T-helper 9 cell (primary cell): ENCODE results near the gene TMSB10.
"Not testable (repeated sequence)": the region's sequence is repeated elsewhere in the genome, so short reads cannot be mapped to it uniquely, and the experiment has no call there.

Experiments
- DNase-seq: peaks from one replicate; pipeline ENCODE4 v3.0.0-alpha.2; 2020

Gene TMSB10

DNA sequence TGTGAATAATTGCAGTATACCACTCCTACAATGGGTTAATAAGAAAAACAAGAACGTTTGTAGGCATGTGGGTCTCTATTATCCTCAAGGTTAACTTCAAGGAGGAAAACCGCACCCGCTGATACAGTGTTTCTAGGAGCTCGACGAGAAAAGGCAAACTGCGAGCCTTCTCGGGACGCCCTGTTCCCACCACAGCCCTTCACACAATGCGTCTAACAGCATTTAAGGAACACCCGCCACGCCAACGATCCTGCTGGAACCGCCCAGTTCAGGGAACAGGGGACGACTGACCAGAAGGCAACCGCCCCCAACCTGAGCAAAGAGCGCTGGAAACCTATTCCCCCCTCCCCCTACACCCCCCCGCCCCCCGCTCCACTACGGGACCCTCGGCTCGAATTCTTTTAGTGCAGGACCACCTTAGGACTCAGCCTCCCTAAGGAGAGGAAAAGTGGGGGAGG is 710 bp upstream of the TMSB10 start:
- no peak for DNase-seq

DNA sequence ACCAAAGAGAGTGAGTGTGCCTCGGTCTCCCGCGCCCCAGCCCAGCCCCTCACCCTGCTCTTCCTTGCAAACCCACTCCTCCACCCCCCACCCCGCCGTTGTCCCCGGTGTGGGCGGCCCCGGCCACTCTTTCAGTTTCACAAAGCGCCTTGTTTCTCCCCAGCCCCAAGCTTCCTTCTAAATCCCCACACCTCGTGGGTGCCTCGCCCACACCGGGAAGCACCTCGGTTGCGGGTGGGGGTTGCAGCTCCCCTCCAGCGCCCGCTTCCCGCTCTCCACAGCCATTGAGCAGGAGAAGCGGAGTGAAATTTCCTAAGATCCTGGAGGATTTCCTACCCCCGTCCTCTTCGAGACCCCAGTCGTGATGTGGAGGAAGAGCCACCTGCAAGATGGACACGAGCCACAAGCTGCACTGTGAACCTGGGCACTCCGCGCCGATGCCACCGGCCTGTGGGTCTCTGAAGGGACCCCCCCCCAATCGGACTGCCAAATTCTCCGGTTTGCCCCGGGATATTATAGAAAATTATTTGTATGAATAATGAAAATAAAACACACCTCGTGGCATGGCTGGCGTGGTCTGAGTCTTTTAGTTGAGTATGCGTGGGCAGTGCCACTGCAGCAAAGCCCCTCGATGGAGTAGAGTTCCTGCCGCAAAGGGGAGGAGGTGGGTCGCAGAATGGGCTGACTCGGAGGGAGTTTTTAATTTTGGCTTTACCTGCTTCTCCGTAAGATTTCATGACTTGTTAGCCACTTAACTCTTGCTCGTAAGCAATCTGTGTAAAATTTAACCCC is 848 bp downstream of the TMSB10 start:
- DNase-seq = no peak

DNA sequence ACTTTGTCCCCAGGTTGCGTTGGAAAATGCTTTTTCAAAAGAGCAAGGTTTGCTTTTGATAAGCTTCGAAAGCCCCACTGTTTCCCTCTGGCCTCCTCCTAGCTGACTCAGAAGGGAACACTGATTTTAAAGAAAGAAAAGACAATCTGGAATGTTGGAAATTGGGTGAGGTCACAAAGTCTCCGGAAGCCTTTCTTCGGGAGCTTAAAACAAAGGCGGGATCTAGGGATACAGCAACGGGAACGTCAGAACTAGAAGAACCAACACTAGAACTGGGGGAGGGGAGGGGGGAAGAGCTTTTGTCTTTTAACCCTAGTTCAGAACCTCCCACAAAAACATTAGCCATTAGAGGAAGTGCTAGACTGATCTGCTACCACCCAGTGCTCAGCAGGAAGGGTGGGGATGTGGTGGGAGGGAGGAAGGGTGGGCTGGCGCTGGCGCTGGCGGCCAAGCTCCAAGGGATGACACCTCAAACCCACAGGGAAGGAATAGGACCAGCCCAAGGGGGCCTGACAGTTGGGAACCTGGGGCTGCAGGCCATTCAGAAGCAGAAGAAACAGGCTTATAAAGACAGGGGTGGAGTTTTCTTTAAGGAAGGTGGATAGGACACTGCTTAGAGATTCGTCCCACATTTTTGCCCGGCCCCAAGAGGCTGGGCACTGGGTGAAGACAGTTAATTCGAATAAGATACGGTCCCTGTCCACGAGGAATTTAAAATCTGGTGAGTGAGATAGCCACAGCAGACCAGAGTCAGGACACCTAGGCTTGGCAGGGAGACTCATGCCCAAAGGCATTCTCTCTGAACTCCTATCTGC is 1.7 kb downstream of the TMSB10 start:
- no peak for DNase-seq

DNA sequence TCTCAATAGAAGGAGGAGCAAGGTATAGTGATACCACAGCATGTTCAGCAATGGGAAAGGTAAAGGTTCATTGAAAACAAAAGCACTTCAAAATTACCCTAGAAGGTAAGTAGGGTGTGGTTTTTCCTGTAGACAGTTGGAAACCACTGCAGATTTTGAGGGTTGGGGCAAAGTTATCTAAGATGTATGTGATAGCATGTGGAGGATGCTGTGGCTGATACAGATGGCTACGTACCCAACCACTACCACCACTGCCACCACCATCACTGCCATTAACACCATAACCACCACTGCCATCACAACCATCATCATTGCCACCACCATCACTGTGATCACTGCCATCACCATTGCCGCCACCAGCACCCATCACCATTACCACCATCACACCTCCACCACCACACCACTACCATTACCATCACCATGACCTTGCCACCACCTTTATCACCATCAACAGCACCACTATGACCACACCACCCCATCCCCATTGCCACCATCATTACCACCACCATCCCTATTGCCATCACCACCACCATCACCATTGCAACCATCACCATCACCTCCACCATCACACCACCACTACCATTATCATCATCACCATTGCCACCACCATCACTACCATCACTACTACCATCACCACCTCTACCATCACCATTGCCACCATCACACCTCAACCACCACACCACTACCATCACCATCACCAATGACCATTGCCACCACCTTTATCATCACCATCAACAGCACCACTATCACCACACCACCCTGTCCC is 3.7 kb downstream of the TMSB10 start:
- DNase-seq = no peak

DNA sequence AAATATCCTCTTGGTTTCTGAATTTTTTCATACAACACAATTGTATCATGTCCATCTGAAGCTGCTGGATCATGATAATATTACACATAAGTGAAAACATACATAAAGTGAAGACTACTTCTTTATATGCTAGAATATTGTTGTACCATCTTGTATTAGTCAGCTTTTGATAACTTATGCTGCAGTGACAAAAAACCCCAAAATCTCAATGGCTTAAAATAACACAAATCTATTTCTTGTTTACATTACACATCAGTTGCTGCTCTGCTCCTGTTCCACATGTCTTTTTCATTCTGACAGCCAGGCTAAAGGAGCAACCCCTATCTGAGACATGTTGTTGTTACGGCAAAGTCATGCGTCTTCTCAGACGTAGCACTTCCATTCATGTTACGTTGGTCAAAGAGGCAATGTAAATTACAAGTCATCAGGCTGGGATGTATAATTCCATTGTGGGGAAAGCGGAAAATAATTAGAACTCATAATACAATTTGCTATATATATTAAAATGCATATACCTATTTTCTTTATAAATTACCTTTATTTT is 5.8 kb downstream of the TMSB10 start:
- DNase-seq = no peak

DNA sequence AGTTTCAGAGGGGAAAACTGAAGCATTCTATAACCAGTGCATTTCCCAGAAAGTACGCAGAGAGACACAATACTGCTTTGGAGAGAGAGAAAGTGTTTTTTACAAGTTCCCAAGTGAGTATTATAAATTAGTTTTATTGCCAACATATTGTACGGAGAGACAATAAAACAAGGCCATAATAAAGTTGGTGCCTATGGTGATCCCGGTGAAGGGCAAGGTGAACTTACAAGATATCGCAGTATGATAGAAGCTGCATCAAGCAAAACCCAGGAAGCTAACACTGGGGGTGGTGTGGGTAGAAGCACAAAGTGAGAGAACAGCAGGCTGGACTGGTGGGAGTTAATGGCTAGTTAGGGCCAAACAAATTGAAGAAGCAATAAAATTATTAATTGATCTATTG is 7.5 kb downstream of the TMSB10 start:
- no peak for DNase-seq

DNA sequence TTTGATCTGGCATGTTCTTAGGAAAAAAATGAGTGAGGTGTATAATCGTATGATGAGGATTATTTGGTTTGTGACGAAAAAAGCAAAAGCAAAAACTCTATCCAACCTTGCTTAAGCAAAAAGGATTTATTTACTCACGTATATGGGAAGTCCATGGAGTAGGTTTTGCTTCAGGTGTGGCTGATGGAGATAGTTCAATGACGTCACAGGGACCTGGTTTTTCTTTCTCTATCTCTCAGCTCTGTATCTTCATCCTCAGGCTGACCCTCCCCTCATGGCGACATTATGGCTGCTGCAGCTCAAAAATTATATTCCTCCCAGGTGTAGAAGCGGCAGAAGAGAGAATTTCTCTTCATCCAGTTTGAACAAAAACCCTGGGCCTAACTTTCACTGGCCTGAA is 8.9 kb downstream of the TMSB10 start:
- DNase-seq = no peak

DNA sequence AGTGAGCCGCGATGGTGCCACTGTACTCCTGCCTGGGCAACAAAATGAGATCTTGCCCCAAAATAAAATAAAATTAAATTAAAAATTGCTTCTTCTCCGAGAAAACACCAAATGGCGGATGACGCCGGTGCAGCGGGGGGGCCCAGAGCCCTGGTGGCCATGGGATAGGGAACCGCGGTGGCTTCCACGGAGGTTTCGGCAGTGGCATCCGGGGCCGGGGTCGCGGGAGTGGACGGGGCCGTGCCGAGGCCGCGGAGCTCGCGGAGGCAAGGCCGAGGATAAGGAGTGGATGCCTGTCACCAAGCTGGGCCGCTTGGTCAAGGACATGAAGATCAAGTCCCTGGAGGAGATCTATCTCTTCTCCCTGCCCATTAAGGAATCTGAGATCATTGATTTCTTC is 10.2 kb downstream of the TMSB10 start:
- DNase-seq = not testable (repeated sequence)

DNA sequence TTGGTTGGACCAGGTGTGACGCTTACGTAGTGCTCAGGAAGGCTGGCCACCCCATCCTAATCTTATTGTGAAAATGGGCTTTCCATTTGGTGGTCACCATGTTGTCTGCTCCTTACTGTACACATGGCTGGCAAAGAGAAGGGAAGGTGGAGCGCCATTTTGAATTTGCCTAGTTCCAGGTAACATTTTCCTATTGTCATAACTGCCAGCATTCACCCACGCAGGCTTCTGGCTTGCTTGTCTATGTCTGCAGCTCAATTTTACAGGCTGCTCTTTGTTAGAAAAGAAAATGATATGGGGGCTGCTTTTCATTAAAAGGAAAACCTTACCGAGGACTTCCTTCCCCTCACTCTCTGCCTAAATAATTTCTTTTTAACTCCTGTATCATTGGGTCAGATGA is 12.4 kb downstream of the TMSB10 start:
- not testable (repeated sequence) for DNase-seq

DNA sequence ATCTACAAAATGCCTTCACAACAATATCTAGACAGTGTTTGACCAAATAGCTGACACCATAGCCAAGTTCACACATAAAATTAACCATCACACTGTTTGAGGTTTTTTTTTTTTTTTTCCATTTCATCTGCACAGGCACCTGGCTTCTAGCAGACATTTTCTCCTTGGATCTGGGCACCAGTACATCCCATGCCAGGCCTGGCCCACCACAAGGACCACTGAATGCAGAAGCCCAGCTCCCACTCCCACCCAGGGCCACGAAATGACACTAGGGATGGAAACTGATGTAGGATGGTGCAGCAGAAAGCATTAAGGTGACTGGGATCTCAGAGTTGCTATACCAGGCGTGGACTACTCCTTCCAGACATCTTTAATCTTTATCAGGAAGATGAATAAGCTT is 13.0 kb downstream of the TMSB10 start:
- no peak for DNase-seq

DNA sequence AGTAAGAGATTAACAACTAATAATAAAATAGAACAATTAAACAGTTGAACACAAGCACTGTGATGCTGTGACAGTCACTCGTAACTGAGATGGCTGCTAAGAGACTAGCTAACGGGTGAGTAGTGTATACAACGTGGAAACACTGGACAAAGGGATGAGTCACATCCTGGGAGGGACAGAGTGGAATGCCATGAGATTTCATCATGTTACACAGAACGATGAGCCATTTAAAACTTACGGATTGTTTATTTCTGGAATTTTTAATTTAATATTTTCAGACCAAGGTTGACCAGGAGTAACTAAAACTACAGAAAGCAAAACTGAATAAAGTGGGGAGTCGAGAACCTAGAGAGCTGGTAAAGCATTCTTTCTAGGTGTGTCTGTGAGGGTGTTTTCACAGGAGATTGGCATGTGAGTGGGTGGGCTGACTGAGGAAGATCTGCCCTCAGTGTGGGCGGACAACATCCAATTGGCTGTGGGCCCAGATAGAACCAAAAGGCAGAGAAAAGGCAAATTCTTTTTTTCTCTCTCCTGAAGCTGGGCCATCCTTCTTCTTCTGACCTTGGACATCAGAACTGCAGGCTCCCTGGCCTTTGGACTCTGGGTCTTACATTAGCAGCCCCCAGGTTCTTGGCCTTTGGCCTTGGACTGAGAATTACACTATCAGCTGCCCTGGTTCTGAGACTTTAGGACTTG is 14.6 kb downstream of the TMSB10 start:
- no peak for DNase-seq

DNA sequence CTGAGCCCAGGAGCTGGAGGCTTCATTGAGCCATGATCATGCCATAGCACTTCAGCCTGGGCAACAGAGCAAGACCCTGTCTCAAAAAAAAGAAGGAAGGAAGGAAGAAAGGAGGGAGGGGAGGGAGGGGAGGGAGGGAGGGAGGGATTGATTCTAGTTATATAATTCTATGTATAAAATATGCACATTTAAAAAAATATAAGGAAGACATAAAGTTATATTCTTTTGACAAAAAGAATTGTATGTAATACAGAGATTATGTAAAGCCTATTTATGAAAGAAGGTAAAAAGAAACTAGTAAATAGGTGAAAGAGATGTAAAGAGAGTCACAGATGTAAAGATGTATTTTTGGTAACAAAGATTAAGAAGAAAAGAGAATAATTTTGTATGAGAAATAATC is 17.6 kb downstream of the TMSB10 start:
- DNase-seq = no peak

DNA sequence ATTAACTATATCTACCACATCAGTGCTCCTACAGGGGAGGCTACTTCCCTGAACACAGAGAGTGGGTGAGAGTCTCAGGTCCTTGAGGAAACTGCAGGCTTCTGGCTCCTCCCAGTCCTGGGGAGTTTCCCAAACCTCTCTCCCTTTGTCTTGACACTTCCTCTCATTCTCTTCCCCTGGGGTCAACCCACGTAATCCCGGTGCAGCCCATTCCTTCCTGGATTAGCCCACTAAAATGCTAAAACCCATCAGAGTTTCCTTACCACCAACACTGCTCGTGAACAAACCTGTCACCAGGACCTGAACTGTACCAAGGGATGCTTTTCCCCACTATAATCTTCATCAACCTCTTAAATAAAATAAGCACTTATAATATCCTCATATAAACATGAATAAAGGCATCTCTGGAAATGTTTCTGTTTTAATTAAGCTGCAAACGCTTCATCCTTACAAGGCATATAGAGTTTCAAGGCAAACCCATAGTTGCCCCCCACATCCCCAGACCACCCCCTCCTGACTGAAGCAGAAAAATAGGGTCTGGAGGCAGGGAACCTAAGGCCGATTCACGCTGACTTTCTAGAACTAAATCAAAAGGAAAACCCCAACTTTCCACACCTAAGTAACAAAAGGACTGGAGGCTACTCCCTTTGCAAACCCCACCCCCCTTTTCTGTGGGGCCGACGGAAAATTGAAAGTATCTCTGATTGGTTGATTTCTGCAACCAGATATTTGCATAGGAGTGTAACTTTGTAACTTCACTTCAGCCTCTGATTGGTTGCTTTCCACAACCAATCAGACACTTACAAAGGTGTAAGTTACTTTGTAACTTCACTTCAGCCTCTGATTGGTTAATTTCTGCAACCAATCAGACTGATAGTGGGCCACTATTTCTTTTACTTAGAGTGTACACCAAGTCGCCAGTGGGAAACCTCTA is 19.0 kb downstream of the TMSB10 start:
- no peak for DNase-seq

DNA sequence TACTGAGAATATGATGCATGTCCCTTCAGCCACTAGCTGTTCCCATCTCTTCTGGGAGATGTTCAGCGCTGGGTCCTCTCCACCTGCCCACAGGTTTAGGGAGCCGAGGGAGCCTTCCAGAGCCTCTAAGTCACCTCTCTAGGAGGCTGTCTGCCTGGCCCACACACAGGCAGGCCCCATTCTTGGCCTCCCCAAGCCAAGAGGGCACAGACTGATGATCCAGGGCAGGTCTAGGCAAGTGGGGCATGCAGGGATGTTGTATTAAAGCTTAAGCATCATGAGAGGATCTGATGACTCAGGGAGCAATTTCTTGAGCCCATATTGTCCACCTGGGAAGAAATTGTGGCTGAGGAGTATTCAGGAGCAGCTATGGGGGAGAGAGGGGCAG is 19.9 kb downstream of the TMSB10 start:
- no peak for DNase-seq

DNA sequence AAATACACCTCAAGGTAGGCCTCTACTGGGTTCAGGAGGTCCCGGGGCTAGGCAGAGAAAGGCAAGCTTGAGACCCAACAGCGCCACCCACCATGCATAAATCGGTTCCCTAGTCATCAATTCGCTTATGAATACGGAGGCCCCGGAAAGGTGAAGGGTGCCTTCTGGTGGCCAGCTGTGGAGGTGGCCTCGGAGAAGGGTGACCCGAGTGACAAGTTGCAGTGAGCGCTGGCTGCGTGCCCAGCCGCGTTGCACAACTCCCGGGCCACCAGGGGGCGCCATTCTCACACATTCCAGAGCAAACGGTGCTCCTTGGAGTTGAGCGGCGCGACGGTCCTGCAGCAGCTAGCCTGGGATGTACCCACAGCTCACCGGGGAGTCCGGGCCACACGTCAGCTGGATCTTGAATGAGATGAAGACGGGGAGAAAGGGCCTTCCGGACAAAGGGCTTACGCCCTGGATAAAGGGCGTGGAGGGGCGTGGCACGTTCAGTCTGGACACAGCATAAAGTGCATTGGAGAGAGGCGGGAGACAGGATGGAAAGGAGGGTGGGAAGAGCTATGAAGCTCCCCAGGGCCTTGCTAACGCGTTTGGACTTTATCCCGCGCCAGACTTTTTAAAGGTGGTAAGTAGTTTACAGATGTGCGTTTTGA is 20.4 kb downstream of the TMSB10 start:
- peak; percentile 100 for DNase-seq

DNA sequence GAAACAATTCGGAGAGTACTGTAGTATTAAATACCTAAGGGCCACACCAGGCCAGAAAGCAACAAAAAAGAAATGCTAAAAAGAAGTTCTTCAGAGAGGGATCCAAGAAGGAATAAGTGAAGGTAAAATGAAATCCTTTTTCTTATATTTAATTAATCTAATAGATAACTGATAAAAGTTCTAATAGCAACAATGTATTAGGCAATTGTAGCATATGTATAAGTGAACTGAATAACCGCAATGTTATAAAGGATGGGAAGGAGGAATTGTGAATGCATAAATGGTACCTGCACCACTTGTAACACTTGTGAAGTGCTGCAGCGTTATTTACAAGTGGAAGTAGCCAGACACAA is 21.8 kb downstream of the TMSB10 start:
- no peak for DNase-seq

DNA sequence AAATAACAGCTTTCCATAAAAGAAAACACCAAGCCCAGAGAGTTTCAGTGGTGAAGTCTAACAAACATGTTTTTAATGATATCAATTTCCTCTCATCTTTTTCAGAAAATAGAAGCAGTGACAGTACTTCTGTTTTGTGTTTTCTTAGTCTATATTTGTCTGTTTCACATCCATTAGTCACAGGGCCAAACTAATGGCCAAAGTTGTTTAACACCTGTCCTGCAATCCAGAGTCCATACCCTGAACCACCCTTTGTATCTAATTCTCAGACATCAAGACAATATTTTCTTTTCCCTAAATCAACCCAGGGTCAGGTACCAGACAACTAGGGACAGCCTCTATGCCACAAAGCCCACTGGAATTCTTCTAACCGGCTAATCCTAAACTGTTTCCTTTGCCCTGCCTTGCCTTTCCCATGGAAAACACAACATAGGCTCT is 25.9 kb downstream of the TMSB10 start:
- no peak for DNase-seq

DNA sequence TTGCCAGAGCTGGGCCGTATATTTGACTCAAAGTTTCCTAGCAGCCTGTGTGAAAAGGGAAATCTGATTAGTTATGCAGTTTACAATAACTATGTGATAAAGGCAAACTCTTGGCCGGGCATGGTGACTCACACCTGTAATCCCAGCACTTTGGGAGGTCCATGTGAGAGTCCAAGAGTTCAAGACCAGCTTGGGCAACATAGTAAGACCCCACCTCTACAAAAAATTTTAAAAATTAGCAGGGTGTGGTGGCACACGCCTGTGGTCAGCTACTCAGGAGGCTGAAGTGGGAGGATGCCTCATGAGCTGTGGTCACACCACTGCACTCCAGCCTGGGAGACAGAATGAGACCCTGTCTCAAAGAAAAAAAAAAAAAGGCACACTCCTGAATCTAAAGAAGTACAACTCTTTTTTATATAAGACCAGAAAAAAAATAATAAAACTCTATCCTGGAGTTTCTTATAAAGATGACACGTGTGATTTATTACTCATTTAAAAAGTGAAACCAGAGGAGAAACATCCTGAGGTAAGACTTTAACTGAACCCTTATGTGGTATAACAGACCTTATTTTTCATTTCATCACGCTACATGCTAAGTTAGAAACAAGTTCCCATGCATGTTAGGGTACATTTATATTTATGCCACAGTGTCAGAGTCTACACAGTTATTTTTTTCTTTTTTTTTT is 32.9 kb downstream of the TMSB10 start:
- DNase-seq = no peak

DNA sequence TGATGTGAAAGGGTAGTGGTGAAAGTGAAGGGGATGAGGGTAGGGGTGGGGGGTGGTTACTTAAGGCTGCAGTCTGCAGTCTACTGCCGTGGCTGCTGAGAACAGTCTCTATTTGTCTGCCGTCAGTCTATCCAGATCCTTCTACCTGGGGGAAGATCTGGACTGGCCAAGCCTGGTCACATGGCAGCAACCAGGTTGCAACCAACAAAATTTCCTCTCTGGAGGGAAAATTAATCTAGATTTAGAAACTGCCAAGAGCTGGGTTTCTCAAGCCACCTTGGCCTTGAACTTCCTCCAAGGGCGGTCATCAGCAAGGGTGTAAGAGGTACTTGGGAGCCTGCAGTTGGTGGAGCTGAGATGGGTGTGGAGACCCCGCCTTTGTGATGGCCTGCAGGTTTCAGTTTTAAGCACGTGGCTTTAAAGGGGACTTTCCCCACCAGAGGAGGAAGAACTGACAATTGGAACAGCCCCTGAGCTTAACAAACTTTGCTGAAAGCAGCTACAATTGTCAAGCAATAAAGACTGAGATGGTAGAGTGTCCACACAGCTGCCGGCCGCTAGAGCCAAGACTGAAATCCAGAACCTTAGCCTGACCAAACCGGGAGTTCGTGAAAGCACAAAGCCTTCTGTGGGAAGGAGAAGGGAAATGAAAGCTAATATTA is 34.1 kb downstream of the TMSB10 start:
- DNase-seq = peak; percentile 43

DNA sequence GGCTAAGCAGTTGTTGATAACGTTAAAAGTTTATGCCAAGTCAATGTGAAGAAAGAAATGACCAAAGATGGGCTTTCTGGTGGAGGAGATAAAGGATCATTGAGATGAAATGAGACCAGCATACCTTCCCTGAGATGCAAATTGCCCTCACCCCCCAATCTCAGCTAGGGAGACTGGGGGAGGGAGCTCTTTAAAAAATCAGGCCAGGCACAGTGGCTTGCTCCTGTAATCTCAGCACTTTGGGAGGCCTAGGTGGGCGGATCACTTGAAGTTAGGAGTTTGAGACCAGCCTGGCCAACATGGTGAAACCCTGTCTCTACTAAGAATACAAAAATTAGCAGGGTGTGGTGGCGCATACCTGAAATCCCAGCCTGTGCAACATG is 34.6 kb downstream of the TMSB10 start:
- no peak for DNase-seq
